Endothelial cell of umbilical vein (primary cell): ENCODE data around the gene HUNK. TPM values are rescaled to one million over a fixed set of nuclear protein-coding genes. Genes with fewer than 3 reads are reported as not detected.

Source experiments
- BruUV-seq: library from RNA; stranded (reverse); fragments of 400-500 nt; replicated peaks from 2 replicates; lab custom pipeline; 2021; lab: Mats Ljungman, UMichigan
- CTCF ChIA-PET: fragments of 300-600, 350-600 bp; sonication (Branson Sonifier 250); formaldehyde crosslinking; loops from one replicate; lab custom pipeline; 2021; ENCODE audit warnings: antibody characterized with exemption, inconsistent platforms; lab: Charles Lee
- POLR2A ChIA-PET: fragments of 300-600, 350-600 bp; sonication (Branson Sonifier 250); formaldehyde crosslinking; loops from one replicate; lab custom pipeline; 2021; ENCODE audit warnings: antibody characterized with exemption, inconsistent platforms; lab: Charles Lee
- DNase-seq: peaks from one replicate; pipeline ENCODE4 v3.0.0-alpha.2; 2011; ENCODE audit warnings: low read depth, low spot score
- FAIRE-seq: peaks from 2 replicates; lab custom pipeline; 2011; peaks lifted over from hg19 to GRCh38; lab: Jason Lieb, UNC
- H2AFZ ChIP-seq: 2 replicates; pipeline ENCODE4 v1.6.0; 2012; ENCODE audit warnings: low read depth, low read length, control low read depth, inconsistent platforms
- H3K27ac ChIP-seq: 2 replicates; pipeline ENCODE4 v1.5.1; 2011; ENCODE audit warnings: low read depth, mild to moderate bottlenecking, control low read depth, low read length, moderate library complexity; ENCODE audit not compliant: insufficient read depth
- H3K27me3 ChIP-seq, 2 experiments: 2 replicates each; pipeline versions ENCODE4 v1.6.0 to v1.6.1; 2011; ENCODE audit warnings: low read length in 2 of 2, mixed read lengths in 1 of 2; ENCODE audit not compliant: control insufficient read depth in 2 of 2, insufficient read depth in 2 of 2
- H3K36me3 ChIP-seq, 2 experiments: 2 replicates in 1 of 2; 3 replicates in 1 of 2; pipeline ENCODE4 v1.5.1; 2011; ENCODE audit warnings: low read length in 2 of 2, mild to moderate bottlenecking in 1 of 2, moderate library complexity in 1 of 2; ENCODE audit not compliant: control insufficient read depth in 2 of 2, insufficient read depth in 2 of 2; ENCODE audit errors: extremely low read depth in 1 of 2
- H3K4me1 ChIP-seq: 3 replicates; pipeline ENCODE4 v1.5.1; 2011; ENCODE audit warnings: mild to moderate bottlenecking, low read length; ENCODE audit not compliant: control insufficient read depth, insufficient read depth; ENCODE audit errors: extremely low read depth
- H3K4me2 ChIP-seq: 2 replicates; pipeline ENCODE4 v1.6.1; 2011; ENCODE audit warnings: low read length, control low read depth, mixed read lengths; ENCODE audit not compliant: insufficient read depth
- H3K4me3 ChIP-seq, 3 experiments: fragments of 200-600 bp in 1 of 3; sonication (generic), shearing (Covaris generic) in 1 of 3; replicated peaks in 1 of 3; 2 replicates each; pipeline ENCODE4 v1.5.1; 2011 to 2016; ENCODE audit warnings: control low read depth in 3 of 3, low read length in 3 of 3, mild to moderate bottlenecking in 2 of 3, inconsistent platforms in 1 of 3, low read depth in 1 of 3, moderate library complexity in 1 of 3; ENCODE audit not compliant: insufficient read depth in 1 of 3
- H3K79me2 ChIP-seq: 2 replicates; pipeline ENCODE4 v1.6.0; 2012; ENCODE audit warnings: low read length, inconsistent platforms; ENCODE audit not compliant: control insufficient read depth, insufficient read depth
- H3K9ac ChIP-seq: replicated peaks from 2 replicates; pipeline ENCODE3; 2011; ENCODE audit warnings: low read length, control low read depth; ENCODE audit not compliant: insufficient read depth; ENCODE audit errors: extremely low read depth
- H3K9me1 ChIP-seq: replicated peaks from 3 replicates; pipeline ENCODE4 v1.6.0; 2011; ENCODE audit warnings: mild to moderate bottlenecking, low read length; ENCODE audit not compliant: control insufficient read depth, insufficient read depth; ENCODE audit errors: extremely low read depth
- H3K9me3 ChIP-seq: replicated peaks from 2 replicates; pipeline ENCODE4 v1.5.1; 2012; ENCODE audit warnings: low read length, inconsistent platforms; ENCODE audit not compliant: control insufficient read depth, insufficient read depth
- H4K20me1 ChIP-seq: replicated peaks from 2 replicates; pipeline ENCODE3; 2011; ENCODE audit warnings: mild to moderate bottlenecking, low read length; ENCODE audit not compliant: control insufficient read depth, insufficient read depth; ENCODE audit errors: extremely low read depth
- EZH2 ChIP-seq: IDR thresholded peaks from 2 replicates; pipeline ENCODE4 v1.6.1; 2012; ENCODE audit warnings: borderline replicate concordance, low read depth, mild to moderate bottlenecking, moderate library complexity, low read length, inconsistent platforms; ENCODE audit not compliant: severe bottlenecking
- FOS ChIP-seq: IDR thresholded peaks from 2 replicates; pipeline ENCODE4 v1.6.1; 2011; ENCODE audit warnings: mild to moderate bottlenecking, low read length, moderate library complexity, borderline replicate concordance; ENCODE audit not compliant: insufficient read depth
- GATA2 ChIP-seq: IDR thresholded peaks from 2 replicates; pipeline ENCODE4 v1.7.0; 2011; ENCODE audit warnings: low read depth, mild to moderate bottlenecking, moderate library complexity, mixed read lengths, low read length; ENCODE audit not compliant: insufficient read length, insufficient read depth
- JUN ChIP-seq: IDR thresholded peaks from 2 replicates; pipeline ENCODE4 v1.6.1; 2011; ENCODE audit warnings: borderline replicate concordance, low read depth; ENCODE audit not compliant: insufficient read length, insufficient read depth
- POLR2A ChIP-seq: IDR thresholded peaks from 2 replicates; pipeline ENCODE4 v1.6.1; 2012; ENCODE audit warnings: low read depth, mild to moderate bottlenecking, control low read depth, low read length
- dilution Hi-C: fragments of 300-500 bp; cut with MboI; formaldehyde crosslinking; loops from one replicate; pipeline ENCODE4 v1.15.0; 2019; ENCODE audit warnings: low sequenced_read_pairs; ENCODE audit not compliant: extremely low pct_ligation_motif_present
- intact Hi-C: fragments of 100-400 bp; cut with micrococcal nuclease; formaldehyde crosslinking; loops from one replicate; pipeline ENCODE4 v1.10.0; 2022
- polyA plus RNA-seq, 4 experiments: library from polyadenylated mRNA; depleted of rRNA in 3 of 4; stranded (reverse) in 3 of 4; unstranded in 1 of 4; fragments of >200 nt; gene quantifications; 2 replicates each; pipeline versions ENCODE4 v1.2.1 to v1.2.3, GENCODE V29; 2011 to 2012; ENCODE audit warnings: missing spikeins in 1 of 4
- total RNA-seq: library from RNA; stranded (reverse); gene quantifications from 2 replicates; pipeline ENCODE4 v1.2.3, GENCODE V29; 2021

Gene HUNK
- total and polyA plus RNA-seq, 2 donors (not counting 3 experiments of a cell fraction or from before 2014, with no cell fraction given): not detected

DNA sequence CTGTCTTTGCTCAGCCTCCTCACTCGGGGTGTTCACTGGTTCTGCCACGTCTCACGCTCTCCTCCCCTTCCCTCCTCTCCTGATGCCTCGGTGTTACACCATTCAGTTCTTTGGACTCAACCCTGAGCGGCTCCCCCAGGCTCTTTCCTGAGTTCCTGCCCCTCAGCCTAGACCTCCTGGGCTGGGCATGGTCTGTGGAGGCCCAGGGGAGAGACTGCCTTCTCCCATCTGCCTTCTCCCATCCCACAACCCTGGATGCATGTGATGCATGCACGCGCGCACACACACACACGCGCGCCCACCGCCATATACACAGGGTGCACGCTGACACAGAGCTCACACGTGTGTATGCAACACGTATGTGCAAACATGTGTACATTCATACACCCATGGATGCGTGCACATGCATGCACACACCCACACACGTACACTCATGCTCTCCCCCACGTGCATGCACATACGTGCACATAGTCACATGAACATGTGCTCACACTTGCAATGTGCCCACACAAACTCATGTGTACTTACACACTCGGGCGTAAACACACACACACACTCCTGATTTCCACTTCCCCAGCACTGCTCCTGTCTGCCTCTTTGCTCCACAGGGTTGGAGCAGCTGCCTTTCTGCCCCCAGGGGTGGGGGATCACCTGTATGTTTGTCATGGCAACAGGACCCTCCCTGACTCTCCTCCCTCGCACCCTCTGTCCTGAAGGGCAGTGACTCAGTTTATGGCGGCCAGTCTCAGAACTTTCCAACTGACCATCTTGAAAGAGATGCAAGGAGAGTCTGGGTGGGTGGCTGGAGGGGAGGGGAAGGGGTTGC, 59.0 kb downstream of the HUNK start:
- H3K9ac ChIP-seq: no peak overlapping the region
- no peaks in the 10 kb centered on the region for H3K79me2 ChIP-seq
- DNase-seq: no peak
- H3K27ac ChIP-seq: no peak overlapping the region
- H4K20me1 ChIP-seq: no peaks in the 10 kb centered on the region
- no peak for FAIRE-seq
- no peak overlapping the region for H3K4me3 ChIP-seq
- intact Hi-C loops: no loop called here
- no peaks in the 10 kb centered on the region for H3K36me3 ChIP-seq
- no peaks in the 10 kb centered on the region for H3K27me3 ChIP-seq
- BruUV-seq: no TSS peak
- ChIA-PET CTCF (no interaction called here), POLR2A (no interaction called here)
- TF ChIP-seq EZH2 (no peak), JUN (no peak)
- dilution Hi-C loops: no loop called here
- H3K9me3 ChIP-seq: no peaks in the 10 kb centered on the region
- H2AFZ ChIP-seq: no peak overlapping the region
- no peaks in the 10 kb centered on the region for H3K4me1 ChIP-seq
- H3K4me2 ChIP-seq: no peak overlapping the region
- no peaks in the 10 kb centered on the region for H3K9me1 ChIP-seq

DNA sequence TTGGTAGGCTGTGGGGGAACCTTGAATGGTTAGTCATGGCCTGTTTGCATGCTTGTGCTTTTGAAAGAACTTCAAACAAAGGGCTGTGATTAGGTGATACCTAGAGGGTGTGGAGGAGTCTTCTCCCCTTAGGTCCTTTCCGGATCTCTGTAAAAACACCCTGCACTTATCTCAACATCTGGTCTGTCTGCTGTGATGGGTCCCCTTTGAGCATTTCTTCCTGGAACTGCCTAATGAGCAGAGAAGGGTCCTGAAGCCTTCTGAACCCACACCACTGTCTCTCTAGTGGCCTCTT, 59.6 kb downstream of the HUNK start:
- Histone ChIP-seq H3K27me3 (no peaks in the 10 kb centered on the region), H3K4me2 (no peak overlapping the region), H3K36me3 (no peaks in the 10 kb centered on the region), H3K9me3 (no peaks in the 10 kb centered on the region), H3K4me3 (no peak overlapping the region), H2AFZ (no peak overlapping the region), H4K20me1 (no peaks in the 10 kb centered on the region), H3K9ac (no peak overlapping the region), H3K4me1 (no peaks in the 10 kb centered on the region), H3K79me2 (no peaks in the 10 kb centered on the region), H3K9me1 (no peaks in the 10 kb centered on the region), H3K27ac (no peak overlapping the region)
- POLR2A ChIA-PET: no interaction called here
- no peak for DNase-seq
- intact Hi-C loops (no loop called here), dilution Hi-C loops (no loop called here)
- no peak for TF ChIP-seq EZH2
- no peak for TF ChIP-seq FOS
- no peak for TF ChIP-seq GATA2
- TF ChIP-seq POLR2A: no peak
- no peak for FAIRE-seq
- CTCF ChIA-PET: no interaction called here
- no TSS peak for BruUV-seq
